Activated CD4-positive, alpha-beta memory T cell treated with anti-CD3 and anti-CD28 coated beads for 36 hours (primary cell): ENCODE results near the gene LHX3. TPM values are rescaled to one million over a fixed set of nuclear protein-coding genes. Genes with fewer than 3 reads are reported as not detected.
A peak's percentile ranks its signal among the peaks of the same experiment; 100 is the strongest.

Experiments
- CTCF ChIA-PET: fragments of 350-600 bp; sonication (Branson Sonifier 250); formaldehyde crosslinking; loops from one replicate; lab custom pipeline; 2021; ENCODE audit warnings: antibody characterized with exemption, inconsistent platforms; lab: Charles Lee
- POLR2A ChIA-PET: fragments of 350-600 bp; sonication (Branson Sonifier 250); formaldehyde crosslinking; loops from one replicate; lab custom pipeline; 2021; ENCODE audit warnings: antibody characterized with exemption; lab: Charles Lee
- DNase-seq: peaks from one replicate; pipeline ENCODE4 v3.0.0-alpha.2; 2020
- H3K27ac Mint-ChIP-seq: one replicate; pipeline ENCODE4 v1.8.0; 2021; ENCODE audit warnings: mixed read lengths
- H3K27me3 Mint-ChIP-seq: one replicate; pipeline ENCODE4 v1.8.0; 2021; ENCODE audit warnings: mixed read lengths
- H3K36me3 Mint-ChIP-seq: one replicate; pipeline ENCODE4 v1.8.0; 2021; ENCODE audit warnings: mixed read lengths
- H3K4me1 Mint-ChIP-seq: one replicate; pipeline ENCODE4 v1.8.0; 2021; ENCODE audit warnings: low read depth, mixed read lengths
- H3K4me3 Mint-ChIP-seq: one replicate; pipeline ENCODE4 v1.8.0; 2021; ENCODE audit warnings: mild to moderate bottlenecking, mixed read lengths
- H3K9me3 Mint-ChIP-seq: one replicate; pipeline ENCODE4 v1.8.0; 2021; ENCODE audit warnings: mixed read lengths
- intact Hi-C: fragments of 100-400 bp; cut with micrococcal nuclease; formaldehyde crosslinking; loops from one replicate; pipeline ENCODE4 v1.15.1; 2023
- total RNA-seq, 2 experiments: library from RNA; stranded (reverse); gene quantifications; one replicate each; pipeline ENCODE4 v1.2.3, GENCODE V29; 2021

Gene LHX3
- total RNA-seq, 2 experiments from 2014 or later: not detected

DNA sequence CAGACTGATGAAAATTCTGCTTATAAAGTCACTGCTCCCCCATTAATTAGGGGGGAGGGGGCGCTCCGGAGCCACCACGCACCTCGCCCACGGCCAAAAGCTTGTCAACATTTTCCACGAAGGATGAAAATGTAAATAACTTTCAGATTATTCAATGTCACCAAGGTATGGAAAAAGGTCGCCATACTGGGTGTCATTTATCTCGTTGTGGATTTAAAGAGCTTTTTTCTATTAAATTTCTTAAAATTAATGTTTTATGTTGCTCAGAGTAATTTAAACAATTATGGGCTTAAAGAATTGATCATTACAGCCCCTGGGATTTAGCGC is 13.0 kb downstream of the LHX3 start:
- peaks cover 2% of the 10 kb centered on the region for H3K4me1 Mint-ChIP-seq
- no peaks in the 10 kb centered on the region for H3K9me3 Mint-ChIP-seq
- H3K36me3 Mint-ChIP-seq: no peaks in the 10 kb centered on the region
- intact Hi-C loops: no loop called here
- H3K27me3 Mint-ChIP-seq: peaks cover 54% of the 10 kb centered on the region
- POLR2A ChIA-PET: no interaction called here
- CTCF ChIA-PET: interaction anchor here (1.2 kb wide), 1 partner anchor 22 kb away, joined by 3 read pairs; no protein-coding TSS in a partner anchor
- no peak for DNase-seq
- no peak overlapping the region for H3K4me3 Mint-ChIP-seq
- H3K27ac Mint-ChIP-seq: no peak overlapping the region

DNA sequence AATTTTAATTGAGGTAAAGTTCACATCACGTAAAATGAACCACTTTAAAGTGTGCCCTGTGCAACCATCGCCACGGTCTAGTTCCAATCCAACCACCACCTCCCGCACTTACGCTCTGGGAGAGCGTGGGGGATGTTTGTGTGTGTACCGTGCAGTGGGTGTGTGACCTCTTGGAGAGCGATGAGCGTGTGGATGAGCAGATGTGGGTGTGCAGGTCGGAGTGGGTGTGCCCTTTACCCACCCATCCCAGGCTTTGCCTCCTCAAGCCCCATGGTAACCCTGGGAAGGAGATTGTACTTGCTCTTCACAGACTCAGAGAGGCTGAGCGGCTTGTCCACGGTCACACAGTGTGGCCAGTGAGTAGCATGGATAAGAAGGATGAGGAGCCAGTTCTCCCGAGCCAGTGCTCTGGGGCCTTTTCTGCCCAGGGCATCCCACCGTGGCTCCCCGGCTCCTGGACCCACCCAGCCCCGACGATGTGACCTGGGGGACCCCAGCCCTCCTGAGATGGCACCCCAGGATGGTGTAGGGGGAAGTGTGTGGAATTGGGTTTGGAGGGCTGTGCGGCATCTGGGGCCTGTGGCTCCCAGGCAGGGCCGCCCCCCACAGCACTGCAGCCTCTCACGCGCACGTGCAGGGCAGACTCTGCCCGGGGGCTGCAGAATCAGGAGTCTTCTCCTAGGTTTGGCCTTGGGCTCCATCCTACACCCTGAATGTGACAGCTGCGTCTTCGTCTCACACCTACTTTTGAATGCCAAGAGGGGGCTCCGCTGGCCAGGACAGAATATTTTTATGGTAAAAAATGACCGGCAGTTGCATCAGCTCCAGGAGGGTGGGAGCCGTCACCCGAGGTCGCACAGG is 13.6 kb downstream of the LHX3 start:
- Mint-ChIP-seq H3K9me3 (no peaks in the 10 kb centered on the region), H3K36me3 (no peaks in the 10 kb centered on the region), H3K27ac (no peak overlapping the region), H3K27me3 (peaks cover 53% of the 10 kb centered on the region), H3K4me3 (no peak overlapping the region), H3K4me1 (no peaks in the 10 kb centered on the region)
- ChIA-PET POLR2A (no interaction called here), CTCF (no interaction called here)
- DNase-seq: no peak
- intact Hi-C loops: no loop called here

DNA sequence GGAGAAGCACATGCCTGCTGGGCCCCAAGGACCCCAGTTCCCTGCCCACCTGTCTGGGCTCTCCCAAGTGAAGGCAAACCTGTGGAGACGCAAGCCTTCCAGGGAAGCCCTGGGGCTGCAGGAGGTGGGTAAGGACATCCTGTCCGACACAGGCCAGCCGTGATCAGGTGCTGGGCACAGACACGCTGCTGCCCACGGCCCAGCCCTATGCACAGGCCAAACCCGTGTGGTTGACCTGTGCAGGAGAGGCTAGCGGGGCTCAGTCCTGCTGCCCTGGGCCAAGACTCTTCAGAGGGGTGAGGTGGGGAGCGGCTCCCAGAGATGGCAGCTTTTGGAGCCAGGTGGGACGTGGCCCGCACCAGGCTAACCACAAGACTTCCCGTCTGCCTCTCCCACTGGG is 14.3 kb downstream of the LHX3 start:
- DNase-seq: no peak
- Mint-ChIP-seq H3K27me3 (peaks cover 47% of the 10 kb centered on the region), H3K36me3 (no peaks in the 10 kb centered on the region), H3K4me3 (no peak overlapping the region), H3K27ac (no peak overlapping the region), H3K9me3 (no peaks in the 10 kb centered on the region), H3K4me1 (no peaks in the 10 kb centered on the region)
- CTCF ChIA-PET: no interaction called here
- intact Hi-C loops: no loop called here
- POLR2A ChIA-PET: no interaction called here

GRCh38 chr9:136190237-136190601 is 14.7 kb downstream of the LHX3 start:
- Mint-ChIP-seq H3K9me3 (no peaks in the 10 kb centered on the region), H3K27me3 (peaks cover 47% of the 10 kb centered on the region), H3K4me3 (no peak overlapping the region), H3K36me3 (no peaks in the 10 kb centered on the region), H3K27ac (no peak overlapping the region), H3K4me1 (no peaks in the 10 kb centered on the region)
- POLR2A ChIA-PET: no interaction called here
- intact Hi-C loops: no loop called here
- no peak for DNase-seq
- CTCF ChIA-PET: no interaction called here

- no peak overlapping the region for H3K4me3 Mint-ChIP-seq
- no peaks in the 10 kb centered on the region for H3K4me1 Mint-ChIP-seq
- intact Hi-C loops: no loop called here
- no peak overlapping the region for H3K27ac Mint-ChIP-seq
- ChIA-PET POLR2A (no interaction called here), CTCF (no interaction called here)
- H3K9me3 Mint-ChIP-seq: no peaks in the 10 kb centered on the region
- no peaks in the 10 kb centered on the region for H3K36me3 Mint-ChIP-seq
- no peak for DNase-seq
- peaks cover 46% of the 10 kb centered on the region for H3K27me3 Mint-ChIP-seq
Measured at GRCh38 chr9:136189394-136190236, 15.3 kb downstream of the LHX3 start.

DNA sequence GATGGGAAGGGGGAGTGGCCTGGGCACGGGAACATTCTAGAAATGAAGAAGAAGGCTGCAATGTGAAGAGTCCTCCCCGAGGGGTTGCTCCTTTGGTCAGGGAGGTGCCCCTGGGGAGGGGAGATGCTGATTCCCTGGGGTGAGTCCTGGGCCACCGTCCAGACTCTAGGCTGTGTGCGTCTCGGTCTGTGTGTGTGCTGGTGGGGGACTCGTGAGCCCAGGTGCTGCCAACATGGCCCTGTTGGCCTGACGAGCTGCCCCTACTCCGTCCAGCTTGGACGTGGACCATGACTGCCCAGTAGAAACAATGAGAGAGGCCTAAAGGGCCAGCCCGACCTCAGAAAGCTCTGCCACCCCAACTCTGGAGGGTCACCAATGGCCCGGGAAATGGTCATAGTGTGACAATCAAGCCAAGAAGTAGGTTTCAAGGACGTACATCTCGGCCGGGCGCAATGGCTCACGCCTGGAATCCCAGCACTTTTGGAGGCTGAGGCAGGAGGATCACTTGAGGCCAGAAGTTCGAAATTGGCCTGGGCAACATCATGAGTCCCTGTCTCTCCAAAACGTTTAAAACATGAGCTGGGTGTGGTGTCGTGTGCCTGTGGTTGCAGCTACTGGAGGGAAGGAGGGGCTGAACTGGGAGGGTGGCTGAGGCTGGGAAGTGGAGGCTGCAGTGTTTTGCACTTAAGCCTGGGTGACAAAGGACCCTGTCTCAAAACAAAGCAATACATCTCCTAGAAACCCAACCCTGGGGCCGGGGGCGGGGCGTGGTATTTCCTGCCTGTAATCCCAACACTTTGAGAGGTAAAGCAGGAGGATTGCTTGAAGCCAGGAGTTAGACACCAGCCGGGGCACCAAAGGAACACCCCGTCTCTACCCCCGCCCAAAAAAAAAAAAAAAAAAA is 17.0 kb downstream of the LHX3 start:
- Mint-ChIP-seq H3K4me1 (no peaks in the 10 kb centered on the region), H3K4me3 (no peak overlapping the region), H3K36me3 (no peaks in the 10 kb centered on the region), H3K27ac (no peak overlapping the region), H3K9me3 (no peaks in the 10 kb centered on the region), H3K27me3 (peaks cover 43% of the 10 kb centered on the region)
- POLR2A ChIA-PET: no interaction called here
- CTCF ChIA-PET: no interaction called here
- DNase-seq: no peak
- intact Hi-C loops: no loop called here

GRCh38 chr9:136187197-136187596 is 17.7 kb downstream of the LHX3 start:
- H3K4me1 Mint-ChIP-seq: no peaks in the 10 kb centered on the region
- H3K27me3 Mint-ChIP-seq: peaks cover 45% of the 10 kb centered on the region
- DNase-seq: no peak
- no peak overlapping the region for H3K27ac Mint-ChIP-seq
- no peaks in the 10 kb centered on the region for H3K9me3 Mint-ChIP-seq
- no peaks in the 10 kb centered on the region for H3K36me3 Mint-ChIP-seq
- ChIA-PET CTCF (interaction anchor here (1.3 kb wide), 1 partner anchor 17 kb away, joined by 3 read pairs; no protein-coding TSS in a partner anchor), POLR2A (no interaction called here)
- H3K4me3 Mint-ChIP-seq: no peak overlapping the region
- intact Hi-C loops: no loop called here

DNA sequence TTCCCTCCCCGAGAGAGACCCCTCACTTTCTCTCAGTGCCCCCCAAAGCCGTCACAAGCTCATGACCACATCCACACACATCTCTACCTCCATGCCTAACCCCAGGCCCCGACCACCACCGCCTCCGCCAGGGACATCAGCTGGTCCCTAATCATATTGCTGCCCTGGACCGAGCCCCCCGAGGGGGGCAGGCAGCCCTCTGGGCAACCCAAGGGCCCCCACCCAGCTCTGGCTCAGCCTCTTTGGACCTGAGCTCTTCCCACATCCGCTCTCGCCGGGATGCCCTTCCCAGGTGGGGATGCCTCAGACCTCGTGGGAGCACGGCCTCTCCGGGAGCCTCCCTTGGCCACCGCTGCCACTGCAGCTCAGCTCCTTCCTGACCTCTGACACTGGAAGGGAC is 18.5 kb downstream of the LHX3 start:
- H3K27ac Mint-ChIP-seq: no peak overlapping the region
- H3K36me3 Mint-ChIP-seq: no peaks in the 10 kb centered on the region
- no peak overlapping the region for H3K4me3 Mint-ChIP-seq
- no peak for DNase-seq
- CTCF ChIA-PET: interaction anchor here (0.6 to 1.3 kb wide), 2 partner anchors 16 to 38 kb away, joined by 3 read pairs; no protein-coding TSS in a partner anchor
- no peaks in the 10 kb centered on the region for H3K4me1 Mint-ChIP-seq
- no peaks in the 10 kb centered on the region for H3K9me3 Mint-ChIP-seq
- POLR2A ChIA-PET: no interaction called here
- peaks cover 40% of the 10 kb centered on the region for H3K27me3 Mint-ChIP-seq
- intact Hi-C loops: no loop called here

- Mint-ChIP-seq H3K4me1 (no peaks in the 10 kb centered on the region), H3K9me3 (no peaks in the 10 kb centered on the region), H3K36me3 (no peaks in the 10 kb centered on the region), H3K27me3 (peaks cover 37% of the 10 kb centered on the region), H3K4me3 (no peak overlapping the region), H3K27ac (no peak overlapping the region)
- DNase-seq: no peak
- ChIA-PET CTCF (interaction anchor here (0.6 to 1.3 kb wide), 2 partner anchors 15 to 39 kb away, joined by 3 read pairs; no protein-coding TSS in a partner anchor), POLR2A (no interaction called here)
- intact Hi-C loops: no loop called here
Measured at GRCh38 chr9:136185596-136186366, 19.1 kb downstream of the LHX3 start.

DNA sequence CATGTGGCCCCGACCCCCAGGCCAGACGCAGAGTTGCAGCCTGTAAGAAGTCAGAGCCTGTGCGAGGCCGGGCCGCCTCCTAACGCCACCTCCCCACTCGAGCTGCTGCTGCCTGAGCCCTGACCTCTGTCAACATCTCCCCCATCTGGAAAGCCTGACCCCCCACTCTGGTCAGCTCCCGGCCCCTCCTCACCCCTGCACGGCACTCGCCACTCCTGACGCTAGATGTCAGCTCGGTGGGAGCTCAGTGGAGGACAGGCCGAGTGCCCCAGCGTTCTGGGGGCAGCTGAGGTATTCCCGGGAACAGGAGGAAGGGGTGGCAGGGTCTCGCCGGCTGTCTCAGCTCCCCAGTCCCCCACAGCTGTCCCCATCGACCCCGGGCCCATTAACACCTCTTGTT is 19.9 kb downstream of the LHX3 start:
- peaks cover 30% of the 10 kb centered on the region for H3K27me3 Mint-ChIP-seq
- intact Hi-C loops: no loop called here
- no peaks in the 10 kb centered on the region for H3K4me1 Mint-ChIP-seq
- no peaks in the 10 kb centered on the region for H3K9me3 Mint-ChIP-seq
- H3K27ac Mint-ChIP-seq: peak overlapping the region; percentile 13
- POLR2A ChIA-PET: no interaction called here
- CTCF ChIA-PET: interaction anchor here (0.6 kb wide), 1 partner anchor 479 kb away, joined by 3 read pairs; no protein-coding TSS in a partner anchor
- H3K36me3 Mint-ChIP-seq: no peaks in the 10 kb centered on the region
- H3K4me3 Mint-ChIP-seq: no peak overlapping the region
- DNase-seq: no peak

DNA sequence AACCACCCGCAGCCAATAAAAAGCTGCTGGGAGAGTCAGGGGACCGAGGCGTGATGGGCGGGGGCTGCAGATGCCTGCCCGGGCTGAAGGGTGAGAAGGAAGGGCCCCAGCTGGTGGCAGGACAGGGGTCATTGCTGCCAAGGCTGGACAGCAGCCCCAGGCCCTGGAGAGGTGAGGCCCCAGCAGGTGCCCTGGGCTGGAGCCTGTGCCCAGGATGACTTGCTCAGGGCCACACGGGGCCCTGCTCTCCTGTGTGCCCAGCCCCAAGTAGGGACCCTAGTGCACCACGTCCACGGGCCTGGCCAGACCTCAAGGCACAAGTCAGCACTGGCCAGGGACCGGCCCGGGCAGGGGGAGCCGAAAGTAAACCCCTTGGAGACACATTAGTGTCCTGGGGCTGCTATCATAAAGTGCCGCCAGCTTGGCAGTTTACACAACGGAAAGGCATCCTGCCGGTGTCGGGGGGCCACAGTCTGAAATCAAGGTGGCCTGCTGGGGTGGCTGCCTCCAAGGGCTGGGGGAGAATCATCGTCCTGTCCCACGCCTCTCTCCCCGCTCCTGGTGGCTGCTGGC is 22.0 kb downstream of the LHX3 start:
- Mint-ChIP-seq H3K4me3 (no peak overlapping the region), H3K9me3 (no peaks in the 10 kb centered on the region), H3K27ac (no peak overlapping the region), H3K4me1 (no peaks in the 10 kb centered on the region), H3K27me3 (peaks cover 25% of the 10 kb centered on the region), H3K36me3 (no peaks in the 10 kb centered on the region)
- ChIA-PET POLR2A (no interaction called here), CTCF (no interaction called here)
- DNase-seq: no peak
- intact Hi-C loops: no loop called here
